HG02973 (cell line): ENCODE measurements around the gene OTOG.

Source experiments
- ATAC-seq: cut with Tn5 transposase; IDR thresholded peaks from one replicate; pipeline ENCODE4 v1.9.1; 2021; ENCODE audit warnings: moderate library complexity; ENCODE audit not compliant: unreplicated experiment

OTOG gene

DNA sequence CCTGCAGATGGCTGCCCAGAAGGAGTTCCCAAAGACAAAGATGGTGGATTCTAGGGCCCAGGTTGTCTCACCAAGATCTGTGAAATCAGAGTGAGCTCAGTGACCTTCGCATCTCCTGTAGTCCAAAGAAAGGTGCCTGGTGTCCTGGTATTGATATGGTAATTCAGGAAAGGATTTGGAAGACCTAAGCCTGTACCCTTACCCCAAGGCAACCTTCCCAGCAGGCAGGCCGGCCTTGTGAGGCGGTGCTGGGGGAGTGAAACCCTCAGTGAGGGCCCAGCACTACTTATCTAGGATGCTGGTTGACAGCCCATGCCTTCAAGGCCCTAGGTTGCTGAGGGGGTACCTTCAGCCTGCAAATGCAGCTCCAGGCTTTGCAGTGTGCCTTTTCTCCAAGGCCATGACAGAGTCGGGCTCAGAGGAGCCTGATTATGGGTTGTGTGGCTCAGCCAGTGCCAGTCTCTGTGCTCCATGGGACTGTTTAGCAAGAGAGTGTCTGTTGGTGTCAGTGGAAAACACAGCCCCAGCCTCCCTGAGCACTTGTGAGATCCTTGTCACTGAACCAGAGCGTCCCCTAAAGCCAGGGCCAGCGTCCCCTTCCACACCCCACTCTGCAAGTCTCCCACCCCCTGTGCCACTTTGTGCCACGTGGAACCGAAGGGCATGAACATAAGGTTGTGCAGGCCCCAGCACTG is 99.5 kb downstream of the OTOG start:
- ATAC-seq: no peak

GRCh38 chr11:17648528-17648927 is 101.5 kb downstream of the OTOG start:
- no peak for ATAC-seq

- no peak for ATAC-seq
Observed at GRCh38 chr11:17649261-17649660, 102.2 kb downstream of the OTOG start.

GRCh38 chr11:17649696-17650095 is 102.6 kb downstream of the OTOG start:
- ATAC-seq: no peak

DNA sequence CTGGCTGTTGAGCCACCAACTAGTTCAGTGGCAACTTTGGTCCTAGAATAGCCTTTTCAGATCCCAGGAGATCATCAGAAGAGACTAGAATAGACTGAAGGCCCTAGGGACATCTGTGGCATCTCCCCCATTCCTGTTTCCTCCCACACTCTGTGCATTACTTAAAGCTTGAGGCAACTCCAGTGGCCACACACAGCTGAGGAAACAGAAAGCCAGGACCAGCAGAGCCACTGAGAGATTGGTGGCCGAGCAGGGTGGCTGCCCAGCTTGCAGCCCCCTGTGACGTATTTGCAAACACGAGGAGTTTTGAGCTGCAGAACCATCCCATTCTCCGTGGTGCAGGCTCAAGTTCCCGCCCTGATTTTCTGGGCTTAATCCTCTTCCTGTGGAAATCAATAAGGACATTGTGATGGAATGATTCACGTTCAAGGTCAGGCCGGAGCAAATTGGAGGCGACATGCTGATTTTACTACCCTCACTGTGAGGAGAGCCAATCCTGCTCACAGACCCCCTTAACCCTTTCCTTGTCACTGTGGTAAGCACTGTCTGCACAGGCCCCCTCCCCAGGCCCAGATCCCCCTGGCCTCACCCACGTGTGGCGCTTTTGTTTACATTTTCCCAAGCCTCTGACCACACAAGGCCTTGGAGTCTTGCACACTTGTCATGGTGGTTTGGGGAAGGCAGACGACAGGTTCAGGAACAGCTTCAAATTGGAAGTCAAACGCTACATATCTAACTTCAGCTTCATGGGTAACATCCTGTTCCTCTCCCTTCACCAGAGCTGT is 103.3 kb downstream of the OTOG start:
- no peak for ATAC-seq

GRCh38 chr11:17651061-17651460 is 104.0 kb downstream of the OTOG start:
- ATAC-seq: no peak

GRCh38 chr11:17651681-17652080 is 104.6 kb downstream of the OTOG start:
- ATAC-seq: no peak

DNA sequence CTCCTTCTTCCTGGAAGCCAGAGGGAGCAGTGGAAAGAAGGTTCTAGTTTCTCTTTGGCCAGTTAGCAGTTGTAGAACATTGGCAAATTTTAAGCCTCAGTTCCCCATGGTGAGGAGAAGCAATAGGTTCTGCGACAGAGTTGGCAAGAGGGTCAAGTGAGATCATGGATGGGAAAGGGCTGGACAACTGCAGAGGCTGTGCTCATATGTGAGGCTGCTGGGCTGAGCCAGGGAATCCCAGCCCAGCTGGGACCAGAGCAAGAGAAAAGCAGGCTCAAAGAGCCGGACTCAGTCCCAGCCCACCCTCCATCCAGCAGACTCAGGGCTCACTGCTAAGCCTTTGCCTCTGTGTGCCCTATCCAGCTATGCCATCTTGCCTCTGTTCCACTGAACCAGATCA is 105.5 kb downstream of the OTOG start:
- ATAC-seq: no peak

GRCh38 chr11:17653611-17654010 is 106.6 kb downstream of the OTOG start:
- ATAC-seq: no peak

DNA sequence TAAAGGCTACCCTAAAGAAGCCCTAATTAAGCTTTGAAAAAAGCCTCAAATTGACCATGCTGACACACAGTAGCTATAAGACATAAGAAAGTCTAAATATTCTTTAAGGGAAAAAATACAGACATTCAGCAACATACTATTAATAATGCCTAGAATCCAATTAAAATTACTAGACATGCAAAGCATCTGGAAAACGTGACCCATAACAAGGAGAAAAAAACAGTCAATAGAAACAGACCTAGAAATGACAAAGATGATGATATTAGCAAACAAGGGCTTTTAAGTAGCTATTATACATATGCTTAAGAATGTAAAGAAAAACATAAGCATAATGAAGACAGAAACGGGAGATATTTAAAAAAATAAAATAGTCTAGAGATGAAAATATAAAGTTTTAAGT is 108.6 kb downstream of the OTOG start:
- ATAC-seq: no peak

- ATAC-seq: no peak
Observed at GRCh38 chr11:17658211-17658610, 111.2 kb downstream of the OTOG start.

- ATAC-seq: no peak
Observed at GRCh38 chr11:17668166-17668565, 121.1 kb downstream of the OTOG start.

GRCh38 chr11:17672469-17672868 is 125.4 kb downstream of the OTOG start:
- ATAC-seq: no peak

GRCh38 chr11:17673951-17674350 is 126.9 kb downstream of the OTOG start:
- ATAC-seq: no peak

DNA sequence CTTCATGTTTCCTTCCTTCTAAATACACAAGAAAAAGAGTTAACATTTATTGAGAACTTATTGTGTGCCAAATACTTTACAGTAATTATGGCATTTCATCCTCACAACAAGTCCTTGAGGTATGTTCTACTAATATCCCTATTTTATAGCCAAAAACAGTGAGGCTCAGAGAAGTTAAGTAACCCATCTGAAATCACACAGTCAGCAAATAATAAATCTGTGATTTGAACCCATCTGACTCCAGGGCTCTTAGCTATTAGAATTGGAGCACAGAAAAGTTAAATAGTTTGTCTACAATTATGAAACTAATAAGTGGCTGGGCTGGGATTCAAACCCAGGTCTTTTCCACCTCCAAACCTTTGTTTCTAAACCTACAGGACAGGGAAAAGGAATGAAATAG is 135.8 kb downstream of the OTOG start:
- no peak for ATAC-seq

- no peak for ATAC-seq
Observed at GRCh38 chr11:17683377-17684161, 136.5 kb downstream of the OTOG start.

- no peak for ATAC-seq
Observed at GRCh38 chr11:17684550-17684949, 137.5 kb downstream of the OTOG start.

GRCh38 chr11:17686231-17686980 is 139.3 kb downstream of the OTOG start:
- ATAC-seq: no peak

DNA sequence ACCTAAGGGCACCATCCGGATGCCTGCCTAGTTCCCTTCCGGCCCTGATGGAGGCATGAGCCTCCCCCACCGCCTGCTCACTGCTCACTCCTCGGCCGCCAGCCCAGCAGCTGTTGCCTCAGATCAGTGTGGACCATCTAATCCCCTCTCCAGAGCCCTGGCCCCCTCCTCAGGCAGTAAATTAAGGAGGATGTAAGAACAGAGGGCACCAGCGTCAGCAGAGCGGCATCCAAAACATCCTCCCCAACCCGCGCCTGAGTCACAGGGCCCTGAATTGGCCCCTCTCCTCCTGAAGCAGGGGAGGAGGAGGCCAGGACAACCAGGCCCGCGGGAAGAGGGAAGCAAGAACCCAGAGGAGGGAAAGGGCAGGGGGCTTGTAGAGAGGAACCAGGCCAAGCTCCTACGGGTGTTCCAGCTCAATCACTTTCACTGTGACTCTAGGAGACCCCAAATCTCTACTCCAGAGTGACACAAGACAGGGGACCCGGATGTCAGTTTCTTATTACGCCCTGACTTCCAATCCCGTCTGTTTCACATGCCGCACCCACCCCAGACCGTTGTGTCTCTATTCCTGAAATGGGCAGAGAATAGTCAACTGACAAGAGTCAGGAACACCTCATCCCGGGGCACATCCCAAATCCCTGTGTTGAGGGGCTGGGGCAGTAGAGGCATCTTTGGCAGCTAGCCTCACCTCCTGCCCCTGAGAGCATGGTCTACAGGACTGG is 141.0 kb downstream of the OTOG start:
- ATAC-seq: no peak

GRCh38 chr11:17691550-17691949 is 144.5 kb downstream of the OTOG start:
- no peak for ATAC-seq
